Embryonic facial prominence (tissue), 1 donor: ENCODE results near the gene FOXQ1.
"Not testable (repeated sequence)": the region's sequence is repeated elsewhere in the genome, so short reads cannot be mapped to it uniquely, and the experiment has no call there.

ENCODE experiments used
- DNase-seq: peaks from one replicate; pipeline ENCODE4 v3.0.0-alpha.2; 2016; ENCODE audit errors: extremely low spot score

FOXQ1 gene

GRCh38 chr6:1290805-1291204 is 21.1 kb upstream of the FOXQ1 start:
- no peak for DNase-seq

GRCh38 chr6:1291381-1291780 is 20.5 kb upstream of the FOXQ1 start:
- no peak for DNase-seq

DNA sequence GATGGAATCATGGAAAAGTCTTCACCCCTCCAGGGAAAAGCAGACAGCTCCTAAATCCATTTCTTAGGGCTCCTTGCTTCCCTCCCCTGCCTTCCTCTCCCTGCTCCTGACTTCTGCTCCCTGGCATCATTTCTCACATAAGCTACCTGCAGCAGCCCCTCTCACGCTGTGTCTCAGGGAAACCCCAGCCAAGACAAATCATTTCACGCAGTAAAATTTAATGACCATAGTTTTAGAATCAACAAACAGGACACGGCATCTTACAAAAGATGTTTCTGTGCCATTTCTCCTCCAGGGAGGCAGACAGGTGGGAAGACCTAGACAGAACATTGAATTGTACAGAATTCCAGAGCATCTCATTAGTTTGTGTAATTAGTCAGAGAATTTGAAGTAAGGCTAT is 16.5 kb upstream of the FOXQ1 start:
- no peak for DNase-seq

DNA sequence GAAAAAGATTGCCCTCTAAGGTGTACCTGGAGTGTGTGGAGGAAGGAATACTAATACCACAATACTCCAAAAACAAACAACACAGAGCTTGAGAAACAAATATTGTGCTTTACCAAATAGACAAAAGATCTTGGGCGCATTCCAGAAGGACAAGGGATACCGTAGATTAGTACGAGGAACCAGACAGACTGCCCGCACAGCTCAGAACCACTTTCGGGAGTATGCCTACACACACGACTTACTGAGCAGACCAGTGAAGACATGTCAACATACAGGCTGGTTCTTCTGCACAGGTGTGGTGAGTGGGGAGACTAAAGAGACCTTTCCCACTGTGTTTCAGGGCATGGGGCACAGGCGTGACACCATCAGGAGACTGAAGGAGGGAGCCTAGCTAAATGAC is 15.8 kb upstream of the FOXQ1 start:
- DNase-seq = no peak

DNA sequence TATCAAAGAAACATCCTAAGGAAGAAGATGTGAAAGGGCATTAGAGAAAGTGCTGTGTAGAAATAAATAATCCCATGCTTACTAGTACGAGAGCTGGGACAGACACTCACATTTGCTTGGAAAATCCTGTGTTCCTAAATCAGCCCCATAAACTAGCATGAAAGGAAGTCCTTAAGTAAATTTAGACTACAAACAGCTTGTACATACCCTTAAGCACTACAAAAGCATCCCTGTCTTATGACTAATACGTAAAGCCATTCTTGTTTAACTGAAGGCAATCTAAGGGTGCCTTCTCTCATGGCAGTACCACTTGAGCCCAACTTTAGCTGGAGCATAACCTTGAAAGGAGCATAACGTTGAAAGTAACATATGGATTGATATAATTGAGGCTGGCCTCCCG is 15.4 kb upstream of the FOXQ1 start:
- DNase-seq = no peak

DNA sequence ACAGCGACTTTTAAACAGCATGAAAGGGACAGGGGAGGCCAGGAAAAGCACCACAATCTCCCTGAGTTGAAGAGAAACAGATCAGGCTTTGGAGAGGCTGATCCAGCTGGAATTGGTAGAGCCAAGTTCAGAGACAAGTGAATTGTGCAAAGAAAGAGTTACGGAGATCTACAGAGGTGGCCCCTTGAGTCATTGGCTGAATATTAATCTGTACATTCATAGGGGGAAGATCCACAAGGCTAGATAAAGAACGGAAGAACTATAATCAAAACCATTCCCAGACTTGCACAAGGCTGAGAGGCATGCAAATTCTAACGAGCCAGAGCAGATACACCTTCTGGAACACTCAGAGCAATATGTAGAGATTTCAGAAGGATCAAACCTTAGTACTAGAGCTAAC is 14.2 kb upstream of the FOXQ1 start:
- DNase-seq = no peak

- DNase-seq = no peak
These were observed 13.1 kb upstream of the FOXQ1 start for GRCh38 chr6:1298768-1299167.

GRCh38 chr6:1306133-1306532 is 5.8 kb upstream of the FOXQ1 start:
- DNase-seq = no peak

DNA sequence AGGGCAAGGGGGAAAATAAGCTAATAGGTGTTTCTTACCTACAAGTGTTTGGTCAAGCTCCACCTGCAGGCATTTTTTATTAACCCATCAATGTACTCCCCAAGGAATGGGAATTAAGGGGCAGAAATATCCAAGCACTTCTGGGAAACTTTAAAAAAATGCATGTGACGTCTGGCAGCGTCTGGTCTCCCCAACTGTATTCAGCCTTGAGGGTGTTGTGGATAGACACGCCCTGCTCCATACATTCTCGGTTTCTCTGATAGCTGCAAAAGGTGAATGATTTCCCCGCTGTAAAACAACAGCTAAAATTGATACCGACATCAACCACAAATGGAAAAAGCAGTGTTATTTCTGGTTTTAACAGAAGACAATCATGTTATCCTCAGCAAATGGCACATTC is 2.5 kb upstream of the FOXQ1 start:
- DNase-seq = no peak

DNA sequence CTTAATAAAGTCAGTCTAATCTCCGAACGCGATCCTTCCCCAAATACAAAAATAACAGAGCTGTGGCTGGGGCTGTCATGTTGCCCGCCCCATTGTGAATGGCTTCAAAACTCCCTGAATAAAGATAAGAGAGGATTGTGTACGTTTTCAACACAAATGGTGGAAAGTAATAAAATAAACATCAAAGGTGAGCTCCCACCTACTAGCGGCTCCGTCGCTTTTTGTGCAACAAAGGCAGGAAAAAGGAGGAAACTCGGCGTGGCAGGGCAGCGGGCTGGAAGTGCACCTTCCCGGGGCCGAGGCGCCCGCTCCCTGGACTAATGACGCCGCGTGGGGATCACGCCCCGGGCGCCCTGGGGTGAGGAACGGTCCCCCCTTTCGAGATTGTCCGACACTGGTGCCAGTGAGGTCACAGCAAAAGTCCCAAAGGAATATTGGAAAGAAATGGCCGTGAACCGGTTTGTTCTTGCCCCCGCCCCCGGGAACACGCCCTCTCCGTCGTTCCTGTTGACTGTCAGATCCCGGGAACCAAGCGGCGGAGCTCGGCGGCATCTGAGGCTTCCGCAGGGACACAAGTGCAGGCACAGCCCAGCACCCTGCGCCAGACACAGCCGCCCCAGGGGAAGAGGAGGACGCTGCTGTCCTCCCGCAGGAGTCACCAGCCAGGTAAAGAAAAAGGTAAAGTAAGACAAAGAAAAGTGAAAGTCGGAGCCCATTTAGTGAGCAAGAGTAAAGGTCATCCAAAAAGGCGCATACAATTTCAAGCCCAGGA is 1.1 kb upstream of the FOXQ1 start:
- no peak for DNase-seq

- DNase-seq = no peak
These were observed 240 bp downstream of the FOXQ1 start for GRCh38 chr6:1312203-1312472.

DNA sequence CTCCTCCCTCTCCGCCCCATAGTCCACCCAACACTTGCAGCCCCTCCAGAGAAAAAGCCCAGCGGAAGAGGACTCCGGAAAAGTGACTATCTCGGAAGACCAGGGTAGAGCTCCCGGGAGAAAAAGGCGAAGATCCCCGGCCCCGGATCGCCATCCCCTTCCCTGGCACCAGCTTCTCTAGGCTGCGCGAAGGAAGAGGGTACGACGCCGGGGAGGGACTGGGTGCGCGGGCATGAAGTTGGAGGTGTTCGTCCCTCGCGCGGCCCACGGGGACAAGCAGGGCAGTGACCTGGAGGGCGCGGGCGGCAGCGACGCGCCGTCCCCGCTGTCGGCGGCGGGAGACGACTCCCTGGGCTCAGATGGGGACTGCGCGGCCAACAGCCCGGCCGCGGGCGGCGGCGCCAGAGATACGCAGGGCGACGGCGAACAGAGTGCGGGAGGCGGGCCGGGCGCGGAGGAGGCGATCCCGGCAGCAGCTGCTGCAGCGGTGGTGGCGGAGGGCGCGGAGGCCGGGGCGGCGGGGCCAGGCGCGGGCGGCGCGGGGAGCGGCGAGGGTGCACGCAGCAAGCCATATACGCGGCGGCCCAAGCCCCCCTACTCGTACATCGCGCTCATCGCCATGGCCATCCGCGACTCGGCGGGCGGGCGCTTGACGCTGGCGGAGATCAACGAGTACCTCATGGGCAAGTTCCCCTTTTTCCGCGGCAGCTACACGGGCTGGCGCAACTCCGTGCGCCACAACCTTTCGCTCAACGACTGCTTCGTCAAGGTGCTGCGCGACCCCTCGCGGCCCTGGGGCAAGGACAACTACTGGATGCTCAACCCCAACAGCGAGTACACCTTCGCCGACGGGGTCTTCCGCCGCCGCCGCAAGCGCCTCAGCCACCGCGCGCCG is 822 bp downstream of the FOXQ1 start:
- no peak for DNase-seq

DNA sequence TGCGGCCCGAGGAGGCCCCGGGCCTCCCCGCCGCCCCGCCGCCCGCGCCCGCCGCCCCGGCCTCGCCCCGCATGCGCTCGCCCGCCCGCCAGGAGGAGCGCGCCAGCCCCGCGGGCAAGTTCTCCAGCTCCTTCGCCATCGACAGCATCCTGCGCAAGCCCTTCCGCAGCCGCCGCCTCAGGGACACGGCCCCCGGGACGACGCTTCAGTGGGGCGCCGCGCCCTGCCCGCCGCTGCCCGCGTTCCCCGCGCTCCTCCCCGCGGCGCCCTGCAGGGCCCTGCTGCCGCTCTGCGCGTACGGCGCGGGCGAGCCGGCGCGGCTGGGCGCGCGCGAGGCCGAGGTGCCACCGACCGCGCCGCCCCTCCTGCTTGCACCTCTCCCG is 1.5 kb downstream of the FOXQ1 start:
- no peak for DNase-seq

DNA sequence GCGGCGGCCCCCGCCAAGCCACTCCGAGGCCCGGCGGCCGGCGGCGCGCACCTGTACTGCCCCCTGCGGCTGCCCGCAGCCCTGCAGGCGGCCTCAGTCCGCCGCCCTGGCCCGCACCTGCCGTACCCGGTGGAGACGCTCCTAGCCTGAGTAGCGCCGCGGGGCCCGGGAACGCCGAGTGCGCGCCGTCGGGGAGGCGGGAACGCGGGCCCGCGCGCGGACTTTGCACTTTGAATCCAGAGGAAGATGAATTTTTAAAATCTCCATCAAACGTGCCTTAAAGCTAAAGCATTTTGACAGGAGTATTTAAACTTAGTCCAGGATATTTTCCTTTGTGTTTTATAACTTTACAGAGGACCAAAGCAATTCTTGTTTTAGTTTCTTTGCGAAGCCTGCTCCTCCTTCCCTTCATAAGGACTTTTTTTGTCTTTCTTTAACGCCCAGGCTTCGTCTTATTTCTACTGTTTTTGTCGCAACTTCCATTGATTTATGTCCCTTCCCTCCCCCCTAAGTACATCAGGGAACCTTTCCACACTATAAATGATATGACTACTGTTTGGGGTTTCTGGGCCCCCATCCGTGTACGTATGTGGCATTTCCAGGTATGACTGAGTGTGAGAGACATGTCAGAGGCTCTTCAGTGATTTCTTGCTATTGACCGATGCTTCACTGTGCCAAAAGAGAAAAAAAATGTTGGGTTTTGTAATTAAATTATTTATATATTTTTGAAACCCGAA is 2.0 kb downstream of the FOXQ1 start:
- DNase-seq = no peak

- no peak for DNase-seq
These were observed 2.7 kb downstream of the FOXQ1 start for GRCh38 chr6:1314617-1315016.

GRCh38 chr6:1315201-1315559 is 3.3 kb downstream of the FOXQ1 start:
- no peak for DNase-seq

DNA sequence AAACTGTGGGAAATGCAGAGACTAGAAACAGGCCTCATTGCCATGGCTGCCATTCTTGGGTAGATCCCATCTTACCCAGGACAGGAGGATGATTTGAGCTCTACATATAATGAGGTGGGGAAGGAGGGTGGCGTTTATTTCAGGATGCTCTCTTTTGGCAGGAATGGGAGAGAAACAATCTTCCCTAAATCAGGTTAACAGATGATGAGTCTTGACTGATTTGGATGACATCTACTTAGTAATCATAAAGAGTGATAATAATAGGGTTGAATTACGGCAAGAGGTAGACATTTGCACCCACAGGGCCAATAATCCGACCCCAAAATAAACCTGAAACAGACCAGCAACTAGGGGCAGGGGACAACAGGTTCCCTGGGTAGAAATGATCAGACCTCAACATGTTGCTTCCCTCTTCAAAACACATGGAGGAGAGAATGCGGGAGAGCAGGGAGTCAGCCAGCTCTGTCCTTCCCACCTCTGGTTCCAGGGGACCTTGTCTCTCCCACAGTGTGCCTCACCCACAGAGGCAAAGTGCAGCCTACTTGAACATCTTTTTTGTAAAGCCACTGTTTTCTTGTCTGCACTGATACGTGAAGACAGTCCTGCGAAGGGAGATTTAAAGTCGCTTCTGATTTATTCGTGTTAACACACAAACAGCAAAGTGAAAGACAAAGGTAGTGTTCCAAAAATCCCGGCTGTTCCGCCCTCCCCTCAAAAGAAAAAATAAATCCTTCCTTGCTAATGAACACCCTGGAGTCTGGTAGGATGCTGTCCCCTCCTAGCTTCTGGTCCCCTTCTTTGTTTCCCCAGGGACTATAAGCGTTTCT is 3.9 kb downstream of the FOXQ1 start:
- no peak for DNase-seq

GRCh38 chr6:1316489-1316971 is 4.6 kb downstream of the FOXQ1 start:
- DNase-seq = no peak

DNA sequence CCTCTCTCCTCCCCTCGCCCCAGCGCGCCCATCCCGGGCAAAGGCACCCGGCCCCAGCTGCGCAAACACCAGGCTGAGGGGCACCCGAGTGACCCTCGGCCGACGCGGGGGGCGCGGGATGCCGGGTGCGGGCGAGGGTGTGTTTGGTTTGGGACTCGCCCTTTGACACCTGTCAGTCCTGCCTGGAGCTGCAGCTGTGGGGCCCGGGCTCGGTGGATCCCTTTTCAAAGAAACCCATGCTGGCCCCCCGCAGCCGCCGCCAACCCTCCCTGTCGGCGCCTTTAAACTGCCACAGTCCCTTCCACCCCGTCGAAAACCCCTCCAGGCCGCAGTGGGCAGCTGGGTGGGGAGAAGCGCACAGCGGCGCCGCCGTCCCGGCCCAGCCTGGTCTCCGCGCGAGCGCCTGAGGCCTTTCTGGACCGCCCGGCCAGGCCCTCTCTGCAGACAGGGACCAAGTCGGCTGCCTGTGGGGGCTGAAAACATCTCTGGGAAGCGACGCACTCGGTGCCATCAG is 5.5 kb downstream of the FOXQ1 start:
- no peak for DNase-seq

GRCh38 chr6:1318036-1318435 is 6.1 kb downstream of the FOXQ1 start:
- no peak for DNase-seq

DNA sequence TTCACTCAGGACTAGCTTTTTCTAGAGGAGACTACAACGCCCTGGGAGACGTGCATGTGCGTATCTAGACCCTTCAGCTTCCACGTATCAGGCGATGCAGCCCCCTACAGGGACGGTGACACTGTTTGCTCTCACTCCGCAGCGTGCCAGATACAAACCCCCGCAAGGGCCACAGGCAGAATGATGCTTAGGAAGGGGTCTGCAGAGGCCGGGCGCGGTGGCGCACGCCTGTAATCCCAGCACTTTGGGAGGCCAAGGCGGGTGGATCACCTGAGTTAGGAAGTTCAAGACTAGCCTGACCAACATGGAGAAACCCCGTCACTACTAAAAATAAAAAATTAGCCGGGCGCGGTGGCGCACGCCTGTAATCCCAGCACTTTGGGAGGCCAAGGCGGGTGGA is 6.7 kb downstream of the FOXQ1 start:
- DNase-seq = not testable (repeated sequence)

- DNase-seq = no peak
These were observed 9.8 kb downstream of the FOXQ1 start for GRCh38 chr6:1321738-1322137.
